Measurements from ENCODE around the gene NCKAP5.
"Not testable (repeated sequence)": the region's sequence is repeated elsewhere in the genome, so short reads cannot be mapped to it uniquely, and the experiment has no call there.

Gene NCKAP5

DNA sequence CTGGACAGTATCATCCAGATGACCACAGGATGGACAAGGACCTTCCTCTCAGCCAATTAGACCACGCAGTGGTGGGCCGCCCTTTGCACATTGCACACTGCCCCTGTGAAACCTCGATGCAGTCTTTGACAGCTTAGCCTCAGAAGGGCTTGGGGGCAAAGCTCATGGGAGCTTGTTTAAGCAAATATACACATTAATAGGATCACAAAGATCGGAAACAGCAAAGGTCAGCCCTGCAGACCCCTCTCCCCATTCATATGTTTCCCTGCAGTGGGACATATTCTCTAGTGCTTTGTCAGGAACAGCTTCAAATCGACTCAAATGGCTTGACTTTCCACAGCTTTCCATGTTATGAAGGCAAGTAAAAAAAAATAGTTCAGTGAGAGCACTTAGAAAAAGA lies 708.7 kb downstream of the NCKAP5 start:
- no peak for DNase-seq
- H3K9me3 Mint-ChIP-seq = no peaks in the 10 kb centered on the region
- no peak for ATAC-seq
- H3K27me3 Mint-ChIP-seq = no peaks in the 10 kb centered on the region
- no peaks in the 10 kb centered on the region for H3K36me3 Mint-ChIP-seq (ENCODE audit: low read depth)
- no peak overlapping the region for H3K27ac Mint-ChIP-seq
- no peaks in the 10 kb centered on the region for H3K4me1 Mint-ChIP-seq
- H3K4me3 Mint-ChIP-seq = no peak overlapping the region

DNA sequence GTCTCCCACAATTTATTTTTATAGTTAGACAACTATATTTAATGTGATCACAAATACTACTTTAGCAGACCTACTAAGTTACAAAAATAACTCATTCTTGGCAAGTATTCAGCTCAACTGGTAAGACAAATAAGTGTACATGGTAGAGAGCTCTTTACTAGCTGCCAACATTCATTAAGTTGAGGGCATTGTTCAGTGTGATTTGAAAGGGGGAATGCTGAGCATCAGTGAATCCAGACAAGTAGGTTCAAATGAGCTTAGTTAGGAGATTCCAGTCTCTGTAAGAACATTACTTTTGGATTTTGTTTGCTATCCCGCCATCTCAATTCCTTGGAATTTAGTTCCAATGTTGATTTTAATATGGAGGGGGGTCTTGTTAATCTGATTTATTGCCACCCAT lies 710.9 kb downstream of the NCKAP5 start:
- no peak for ATAC-seq
- no peaks in the 10 kb centered on the region for H3K27me3 Mint-ChIP-seq
- no peak for DNase-seq
- no peaks in the 10 kb centered on the region for H3K4me1 Mint-ChIP-seq
- no peaks in the 10 kb centered on the region for H3K36me3 Mint-ChIP-seq (ENCODE audit: low read depth)
- H3K9me3 Mint-ChIP-seq = no peaks in the 10 kb centered on the region
- H3K4me3 Mint-ChIP-seq = no peak overlapping the region
- no peak overlapping the region for H3K27ac Mint-ChIP-seq

DNA sequence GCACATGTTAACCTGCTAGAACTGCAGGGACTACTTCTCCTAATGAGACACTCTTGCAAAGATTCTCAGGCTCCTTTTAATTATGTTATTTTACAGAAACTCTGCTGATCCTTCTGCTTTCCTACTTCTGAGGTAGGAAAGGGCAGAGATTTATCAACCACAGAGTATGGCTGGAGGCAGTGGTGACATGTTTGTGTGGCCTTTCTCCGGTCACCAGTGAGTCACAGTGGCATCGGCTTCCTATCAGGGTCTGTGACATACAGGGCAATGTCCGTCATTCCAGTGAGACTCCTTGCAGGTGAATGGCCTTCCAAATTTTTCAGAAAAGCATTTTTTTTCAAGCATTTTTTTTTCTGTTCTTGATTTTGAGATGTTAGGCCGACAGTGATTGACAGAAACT lies 717.6 kb downstream of the NCKAP5 start:
- no peaks in the 10 kb centered on the region for H3K4me1 Mint-ChIP-seq
- no peak for ATAC-seq
- H3K4me3 Mint-ChIP-seq = no peak overlapping the region
- no peak overlapping the region for H3K27ac Mint-ChIP-seq
- no peaks in the 10 kb centered on the region for H3K9me3 Mint-ChIP-seq
- no peak for DNase-seq
- H3K36me3 Mint-ChIP-seq (ENCODE audit: low read depth) = no peaks in the 10 kb centered on the region
- H3K27me3 Mint-ChIP-seq = no peaks in the 10 kb centered on the region

DNA sequence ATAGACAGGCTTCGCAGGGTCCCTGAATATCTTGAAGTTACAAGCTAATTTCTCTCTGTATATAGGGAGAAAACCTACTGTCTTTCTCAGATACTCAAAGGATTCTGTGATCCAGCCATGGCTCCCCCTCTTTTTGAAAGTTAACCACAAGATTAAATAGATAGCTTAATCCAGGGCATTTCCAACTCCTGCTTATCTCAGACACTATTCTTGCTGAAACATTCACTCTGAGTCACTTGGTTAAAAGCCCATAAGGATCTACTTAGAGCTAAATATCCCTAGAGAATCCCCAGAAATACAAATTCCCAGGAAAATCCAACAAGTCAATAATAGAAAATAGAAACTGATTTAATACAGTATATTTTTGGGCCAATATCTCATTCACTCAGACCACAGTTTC lies 719.1 kb downstream of the NCKAP5 start:
- ATAC-seq (no peak), DNase-seq (no peak)
- Mint-ChIP-seq H3K4me3 (no peak overlapping the region), H3K27ac (no peak overlapping the region), H3K36me3 (ENCODE audit: low read depth) (no peaks in the 10 kb centered on the region), H3K27me3 (no peaks in the 10 kb centered on the region), H3K4me1 (no peaks in the 10 kb centered on the region), H3K9me3 (no peaks in the 10 kb centered on the region)

DNA sequence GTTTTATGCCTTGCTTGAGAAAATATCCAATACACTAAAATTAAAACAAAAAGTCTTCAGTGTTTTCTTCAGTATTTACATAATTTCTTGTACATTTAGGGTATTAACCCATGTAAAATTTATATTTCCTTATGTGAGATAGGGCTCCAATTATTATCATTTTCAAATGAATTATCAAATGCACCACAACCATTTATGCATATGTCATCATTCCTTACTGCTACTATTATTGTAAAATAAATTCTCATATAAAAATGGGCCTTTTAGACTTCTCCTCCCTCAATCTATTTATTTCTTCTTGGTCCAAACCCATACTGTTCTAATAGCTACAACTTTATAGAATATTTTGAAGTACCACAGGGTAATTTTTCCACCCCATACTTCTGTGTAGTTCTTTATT lies 722.9 kb downstream of the NCKAP5 start:
- H3K9me3 Mint-ChIP-seq = no peaks in the 10 kb centered on the region
- ATAC-seq (no peak), DNase-seq (no peak)
- no peak overlapping the region for H3K27ac Mint-ChIP-seq
- no peaks in the 10 kb centered on the region for H3K36me3 Mint-ChIP-seq (ENCODE audit: low read depth)
- no peak overlapping the region for H3K4me3 Mint-ChIP-seq
- no peaks in the 10 kb centered on the region for H3K4me1 Mint-ChIP-seq
- no peaks in the 10 kb centered on the region for H3K27me3 Mint-ChIP-seq

DNA sequence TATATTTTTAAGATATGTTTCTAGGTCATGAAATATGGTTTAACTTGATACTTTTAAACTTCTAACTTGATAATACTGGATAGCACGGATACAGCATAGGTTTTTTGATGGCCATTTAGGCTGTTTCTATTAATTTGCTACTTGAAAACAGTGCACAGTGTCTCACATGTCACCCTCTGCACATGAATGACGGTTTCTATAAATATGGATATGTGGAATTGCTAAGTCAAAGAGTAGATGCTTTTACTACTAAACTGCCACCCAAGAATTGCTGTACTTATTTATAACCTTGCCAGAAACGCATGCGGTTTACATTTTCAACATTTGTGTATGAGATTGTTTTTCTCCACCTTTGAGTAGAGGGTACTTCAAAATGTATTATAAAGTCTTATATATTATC lies 723.7 kb downstream of the NCKAP5 start:
- Mint-ChIP-seq H3K27me3 (no peaks in the 10 kb centered on the region), H3K4me1 (no peaks in the 10 kb centered on the region), H3K36me3 (ENCODE audit: low read depth) (no peaks in the 10 kb centered on the region), H3K27ac (no peak overlapping the region), H3K4me3 (no peak overlapping the region), H3K9me3 (no peaks in the 10 kb centered on the region)
- DNase-seq (no peak), ATAC-seq (no peak)

DNA sequence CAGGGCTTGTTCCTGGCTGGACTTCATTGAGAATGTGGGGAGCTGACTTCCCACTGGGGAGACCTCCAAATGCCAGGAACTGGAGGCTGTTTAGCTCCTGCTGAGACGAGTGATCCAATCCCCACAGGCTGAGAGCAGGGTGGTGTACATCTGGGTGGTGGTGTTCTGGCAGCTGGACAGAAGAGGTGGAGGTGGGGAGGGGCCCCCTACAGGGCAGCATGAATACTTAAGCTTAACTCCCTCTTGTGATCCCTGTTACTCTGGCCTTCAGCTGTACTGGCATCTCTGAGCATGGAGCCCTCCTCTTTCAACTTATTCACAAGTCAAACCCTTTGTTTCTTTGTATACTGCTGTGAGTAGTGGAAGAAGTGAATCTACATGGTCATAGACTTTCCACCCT lies 730.5 kb downstream of the NCKAP5 start:
- Mint-ChIP-seq H3K4me1 (no peaks in the 10 kb centered on the region), H3K4me3 (no peak overlapping the region), H3K36me3 (ENCODE audit: low read depth) (no peaks in the 10 kb centered on the region), H3K27me3 (no peaks in the 10 kb centered on the region), H3K27ac (no peak overlapping the region), H3K9me3 (peaks cover 9% of the 10 kb centered on the region)
- ATAC-seq (no peak), DNase-seq (no peak)

DNA sequence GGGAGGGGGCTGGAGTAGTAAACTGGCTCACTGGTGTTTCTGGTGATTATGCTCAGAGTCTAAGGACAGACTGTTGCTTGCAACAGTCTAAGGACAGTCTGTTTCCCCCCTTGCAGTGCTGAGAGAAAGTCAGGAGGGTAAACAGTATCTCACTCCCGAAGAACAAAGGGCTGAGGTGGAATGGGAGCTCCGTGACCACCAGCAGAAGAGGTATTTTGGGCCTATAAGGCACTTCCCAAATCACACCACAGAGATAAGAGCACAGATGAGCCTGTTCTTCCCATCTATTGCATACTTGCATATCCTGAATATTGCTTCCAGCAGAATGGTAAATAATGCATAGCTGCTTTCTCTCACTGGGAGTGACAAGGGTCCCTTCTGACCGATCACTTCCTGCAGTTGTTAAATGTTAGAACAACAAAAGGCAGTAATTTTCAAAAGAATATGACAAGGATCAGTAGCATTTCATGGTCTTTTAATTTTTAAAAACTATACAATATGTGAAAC lies 737.9 kb downstream of the NCKAP5 start:
- Mint-ChIP-seq H3K4me1 (no peaks in the 10 kb centered on the region), H3K27me3 (no peaks in the 10 kb centered on the region), H3K27ac (no peak overlapping the region), H3K36me3 (ENCODE audit: low read depth) (no peaks in the 10 kb centered on the region), H3K9me3 (peaks cover 10% of the 10 kb centered on the region), H3K4me3 (no peak overlapping the region)
- no peak for DNase-seq
- ATAC-seq = no peak

DNA sequence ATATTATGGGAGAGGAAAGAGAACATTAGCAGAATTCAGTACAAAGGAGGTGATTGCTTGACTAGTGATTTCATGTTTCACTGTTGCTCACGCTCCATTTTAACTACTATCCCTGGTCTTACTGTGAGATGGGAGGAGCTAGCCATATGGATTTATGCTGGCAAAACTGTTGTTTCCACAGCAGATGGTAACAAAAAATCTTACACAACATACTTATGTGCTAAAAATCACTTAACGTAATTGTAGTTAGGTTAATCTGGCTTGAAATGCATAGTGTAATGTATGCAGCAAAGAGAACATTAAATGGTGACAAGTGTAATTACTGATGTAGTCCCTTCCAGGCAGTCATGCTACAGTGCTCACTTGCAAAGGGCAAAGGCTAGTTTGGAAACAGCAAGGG lies 742.7 kb downstream of the NCKAP5 start:
- Mint-ChIP-seq H3K9me3 (peaks cover 10% of the 10 kb centered on the region), H3K36me3 (ENCODE audit: low read depth) (no peaks in the 10 kb centered on the region), H3K27me3 (no peaks in the 10 kb centered on the region), H3K4me1 (no peaks in the 10 kb centered on the region), H3K27ac (no peak overlapping the region), H3K4me3 (no peak overlapping the region)
- DNase-seq (no peak), ATAC-seq (no peak)

DNA sequence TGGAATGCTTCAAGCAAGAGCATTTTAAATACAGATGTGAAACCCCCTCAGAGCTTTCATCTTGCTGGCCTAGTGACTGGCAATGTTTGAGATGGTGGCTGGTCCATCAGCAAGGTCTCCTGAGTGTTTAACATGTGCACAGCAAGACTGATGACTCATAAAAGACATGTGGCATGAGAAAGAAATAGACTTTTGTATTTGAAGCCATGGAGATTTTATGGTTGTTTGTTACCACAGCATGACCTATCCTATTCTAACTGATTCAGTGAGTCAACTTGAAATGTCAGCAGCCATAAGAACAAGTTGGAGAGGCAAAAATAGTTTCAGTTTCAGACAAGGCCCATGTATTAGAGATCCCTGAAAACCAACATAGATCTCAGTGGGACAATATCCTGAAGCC lies 743.5 kb downstream of the NCKAP5 start:
- DNase-seq (no peak), ATAC-seq (no peak)

DNA sequence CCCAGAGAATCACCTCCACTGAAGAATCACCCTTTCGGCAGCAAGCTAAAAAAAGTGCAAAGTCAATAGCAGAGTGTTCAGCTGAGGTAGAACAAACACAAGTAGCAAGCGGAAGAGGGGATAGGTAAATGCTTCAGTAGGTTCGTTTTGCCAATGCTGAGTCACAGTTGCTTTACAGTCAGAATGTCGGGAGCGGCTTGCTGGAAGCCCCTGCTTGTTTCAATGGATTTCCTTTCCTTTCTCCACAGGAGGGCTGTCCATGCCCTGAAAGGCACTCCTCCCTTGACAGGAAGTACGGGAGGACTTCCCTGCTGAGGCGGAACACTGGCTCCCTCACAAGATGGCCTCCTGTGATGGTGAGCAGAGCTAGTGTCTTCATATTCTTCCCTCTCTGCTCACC lies 752.0 kb downstream of the NCKAP5 start:
- H3K36me3 Mint-ChIP-seq (ENCODE audit: low read depth) = no peaks in the 10 kb centered on the region
- DNase-seq (no peak), ATAC-seq (no peak)
- H3K4me3 Mint-ChIP-seq = no peak overlapping the region
- H3K27me3 Mint-ChIP-seq = no peaks in the 10 kb centered on the region
- no peaks in the 10 kb centered on the region for H3K9me3 Mint-ChIP-seq
- no peaks in the 10 kb centered on the region for H3K4me1 Mint-ChIP-seq
- H3K27ac Mint-ChIP-seq = no peak overlapping the region

More for the DNA sequence above, 743.5 kb downstream of the NCKAP5 start:
- H3K27me3 Mint-ChIP-seq = no peaks in the 10 kb centered on the region
- no peak overlapping the region for H3K4me3 Mint-ChIP-seq
- no peak overlapping the region for H3K27ac Mint-ChIP-seq
- no peaks in the 10 kb centered on the region for H3K36me3 Mint-ChIP-seq (ENCODE audit: low read depth)
- H3K9me3 Mint-ChIP-seq = peaks cover 10% of the 10 kb centered on the region
- H3K4me1 Mint-ChIP-seq = no peaks in the 10 kb centered on the region

DNA sequence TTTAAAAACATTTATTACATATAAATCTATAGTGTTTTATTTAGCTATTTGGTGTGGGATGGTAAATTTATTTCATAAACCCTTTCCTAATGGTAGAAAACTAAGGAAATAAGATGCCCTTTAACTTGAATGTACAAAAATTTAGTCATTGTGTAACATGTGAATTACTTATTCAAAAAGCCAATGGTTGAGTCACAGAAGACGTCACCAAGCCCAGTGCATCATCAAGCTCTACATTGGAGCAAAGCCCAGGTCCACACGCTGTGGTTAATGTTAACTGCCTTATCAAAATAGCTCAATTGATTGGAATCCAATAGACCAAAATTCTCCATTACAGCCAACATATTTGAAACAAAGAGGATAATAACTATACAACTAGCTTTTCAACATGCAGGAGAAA lies 752.7 kb downstream of the NCKAP5 start:
- Mint-ChIP-seq H3K36me3 (ENCODE audit: low read depth) (no peaks in the 10 kb centered on the region), H3K27me3 (no peaks in the 10 kb centered on the region), H3K4me3 (no peak overlapping the region), H3K4me1 (no peaks in the 10 kb centered on the region), H3K27ac (no peak overlapping the region), H3K9me3 (peaks cover 3% of the 10 kb centered on the region)
- DNase-seq = no peak
- ATAC-seq = no peak

DNA sequence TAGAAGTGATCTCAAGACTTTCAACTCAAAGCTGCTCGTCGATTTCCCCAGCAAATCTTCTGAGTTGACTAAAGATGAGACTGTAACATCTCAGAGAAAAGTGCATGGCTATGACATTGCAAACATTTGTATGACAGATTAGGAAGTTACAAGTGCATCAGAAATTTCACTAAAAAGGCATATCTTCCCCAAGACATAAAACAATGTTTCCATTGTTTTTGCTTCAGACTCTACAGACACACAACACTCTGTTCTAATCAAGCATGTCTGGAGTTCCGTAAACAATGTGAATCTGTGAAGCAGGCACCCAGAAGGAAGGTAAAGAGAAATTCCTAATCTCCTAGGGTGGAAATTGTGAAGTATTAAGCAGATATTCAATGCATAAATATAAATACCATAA lies 753.6 kb downstream of the NCKAP5 start:
- no peak for ATAC-seq
- Mint-ChIP-seq H3K27me3 (no peaks in the 10 kb centered on the region), H3K27ac (no peak overlapping the region), H3K9me3 (peaks cover 6% of the 10 kb centered on the region), H3K36me3 (ENCODE audit: low read depth) (no peaks in the 10 kb centered on the region), H3K4me3 (no peak overlapping the region), H3K4me1 (no peaks in the 10 kb centered on the region)
- no peak for DNase-seq

DNA sequence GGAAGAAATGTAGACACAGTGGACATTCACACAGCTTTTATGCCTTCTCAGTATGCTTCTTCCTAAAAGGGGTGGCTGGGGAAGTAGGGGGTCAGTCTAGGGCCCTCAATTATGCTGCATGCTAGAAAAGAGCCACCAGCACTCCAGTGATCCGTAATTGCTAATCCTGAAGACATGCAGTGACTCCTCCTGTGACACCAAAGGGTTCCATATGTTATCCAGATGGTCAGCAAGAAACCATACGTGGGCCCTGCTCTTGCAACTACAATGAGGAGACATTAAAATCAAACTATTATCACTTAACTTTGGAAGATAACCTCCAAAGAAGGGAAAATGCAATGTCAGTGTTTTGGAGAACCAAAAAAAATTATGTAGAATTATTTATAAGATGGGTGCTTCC lies 754.8 kb downstream of the NCKAP5 start:
- Mint-ChIP-seq H3K9me3 (peaks cover 10% of the 10 kb centered on the region), H3K27ac (no peak overlapping the region), H3K4me1 (no peaks in the 10 kb centered on the region), H3K27me3 (no peaks in the 10 kb centered on the region), H3K36me3 (ENCODE audit: low read depth) (no peaks in the 10 kb centered on the region), H3K4me3 (no peak overlapping the region)
- no peak for ATAC-seq
- no peak for DNase-seq

DNA sequence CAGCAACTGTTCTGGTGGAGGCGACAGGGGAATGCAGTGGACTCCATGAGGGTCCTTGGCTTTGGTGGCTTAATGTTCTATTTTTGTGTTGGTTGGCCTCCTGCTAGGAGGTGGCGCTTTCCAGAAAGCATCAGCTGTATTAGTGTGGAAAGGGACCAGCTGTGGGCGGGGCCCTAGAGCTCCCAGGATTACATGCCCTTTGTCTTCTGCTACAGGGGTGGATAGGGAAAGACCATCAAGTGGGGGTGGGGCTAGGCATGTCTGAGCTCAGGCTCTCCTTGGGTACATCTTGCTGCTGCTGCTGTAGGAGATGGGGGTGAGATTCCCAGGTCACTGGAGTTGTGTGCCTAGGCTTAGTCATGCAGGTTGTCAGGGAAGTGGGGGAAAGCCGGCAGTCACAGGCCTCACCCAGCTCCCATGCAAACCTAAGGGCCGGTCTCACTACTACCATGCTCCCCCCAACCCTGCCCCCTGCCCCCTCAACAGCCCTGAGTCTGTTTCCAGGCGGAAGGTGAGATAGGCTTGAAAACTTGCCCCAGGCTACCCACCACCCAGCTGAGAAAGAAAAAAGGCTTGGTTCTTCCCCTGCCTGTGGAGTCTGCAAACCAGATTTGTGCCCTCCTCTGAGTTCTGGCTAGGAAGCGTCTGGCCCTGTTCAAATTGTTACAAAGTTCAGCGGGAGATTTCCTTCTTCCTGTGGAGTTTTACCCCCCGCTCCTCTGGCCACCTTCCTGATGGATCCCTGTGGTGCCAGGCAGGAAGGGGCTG lies 756.9 kb downstream of the NCKAP5 start:
- H3K36me3 Mint-ChIP-seq (ENCODE audit: low read depth) = no peaks in the 10 kb centered on the region
- peaks cover 30% of the 10 kb centered on the region for H3K9me3 Mint-ChIP-seq
- H3K4me1 Mint-ChIP-seq = no peaks in the 10 kb centered on the region
- H3K27me3 Mint-ChIP-seq = no peaks in the 10 kb centered on the region
- DNase-seq (no peak), ATAC-seq (no peak)
- H3K4me3 Mint-ChIP-seq = no peak overlapping the region
- H3K27ac Mint-ChIP-seq = no peak overlapping the region

DNA sequence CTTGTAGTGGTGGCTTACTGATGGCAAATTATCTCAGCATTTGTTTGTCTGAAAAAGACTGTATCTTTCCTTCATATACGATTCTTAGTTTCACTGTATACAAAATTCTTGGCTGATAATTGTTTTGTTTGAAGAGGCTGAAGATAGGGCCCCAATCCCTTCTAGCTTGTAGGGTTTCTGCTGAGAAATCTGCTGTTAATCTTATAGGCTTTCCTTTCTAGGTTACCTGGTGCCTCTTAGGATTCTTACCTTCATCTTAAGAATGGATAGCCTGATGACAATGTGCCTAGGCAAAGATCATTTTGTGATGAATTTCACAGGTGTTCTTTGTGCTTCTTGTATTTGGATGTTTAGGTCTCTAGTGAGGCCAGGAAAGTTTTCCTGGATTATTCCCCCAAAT lies 758.3 kb downstream of the NCKAP5 start:
- H3K4me3 Mint-ChIP-seq; DNase-seq; H3K36me3 Mint-ChIP-seq (ENCODE audit: low read depth); H3K27ac Mint-ChIP-seq; ATAC-seq; H3K4me1 Mint-ChIP-seq; H3K27me3 Mint-ChIP-seq: not testable (repeated sequence)
- peaks cover 37% of the 10 kb centered on the region for H3K9me3 Mint-ChIP-seq

All from activated naive CD8-positive, alpha-beta T cell treated with anti-CD3 and anti-CD28 coated beads, Interleukin-2, amount 50 U/mL, for 24 hours (primary cell).